ENCODE data around the gene PCNT.

DNA sequence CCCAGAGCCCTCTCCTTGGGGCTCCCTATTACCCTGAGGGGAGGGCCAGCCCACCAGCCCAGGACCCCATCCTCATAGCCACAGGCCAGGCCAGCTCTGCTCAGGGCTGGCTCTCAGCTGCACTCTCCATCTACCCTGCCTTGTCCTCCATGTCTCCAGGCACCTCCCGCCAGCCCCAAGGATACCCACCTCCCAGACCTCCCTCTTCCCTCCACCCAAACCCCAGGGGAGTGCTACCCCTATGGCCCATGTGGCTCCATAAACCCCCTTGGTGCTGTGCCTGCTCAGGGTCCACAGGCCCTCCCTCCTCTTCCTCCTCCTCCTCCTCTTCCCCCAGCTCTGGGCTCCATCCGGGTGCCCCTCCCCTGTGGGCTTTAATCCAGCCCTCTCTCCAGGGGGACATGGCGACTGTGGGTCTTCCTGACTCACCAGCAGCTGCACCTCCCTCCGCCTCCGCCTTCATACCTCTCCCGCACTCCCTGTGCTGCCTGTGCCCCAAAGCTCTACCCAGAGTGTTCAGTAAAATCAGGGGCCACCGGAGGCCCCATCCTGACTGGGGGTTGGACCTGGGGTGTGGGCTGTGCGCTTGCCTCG lies 28.7 kb upstream of the PCNT start:
- TF ChIP-seq, protein P1, sequence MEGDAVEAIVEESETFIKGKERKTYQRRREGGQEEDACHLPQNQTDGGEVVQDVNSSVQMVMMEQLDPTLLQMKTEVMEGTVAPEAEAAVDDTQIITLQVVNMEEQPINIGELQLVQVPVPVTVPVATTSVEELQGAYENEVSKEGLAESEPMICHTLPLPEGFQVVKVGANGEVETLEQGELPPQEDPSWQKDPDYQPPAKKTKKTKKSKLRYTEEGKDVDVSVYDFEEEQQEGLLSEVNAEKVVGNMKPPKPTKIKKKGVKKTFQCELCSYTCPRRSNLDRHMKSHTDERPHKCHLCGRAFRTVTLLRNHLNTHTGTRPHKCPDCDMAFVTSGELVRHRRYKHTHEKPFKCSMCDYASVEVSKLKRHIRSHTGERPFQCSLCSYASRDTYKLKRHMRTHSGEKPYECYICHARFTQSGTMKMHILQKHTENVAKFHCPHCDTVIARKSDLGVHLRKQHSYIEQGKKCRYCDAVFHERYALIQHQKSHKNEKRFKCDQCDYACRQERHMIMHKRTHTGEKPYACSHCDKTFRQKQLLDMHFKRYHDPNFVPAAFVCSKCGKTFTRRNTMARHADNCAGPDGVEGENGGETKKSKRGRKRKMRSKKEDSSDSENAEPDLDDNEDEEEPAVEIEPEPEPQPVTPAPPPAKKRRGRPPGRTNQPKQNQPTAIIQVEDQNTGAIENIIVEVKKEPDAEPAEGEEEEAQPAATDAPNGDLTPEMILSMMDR (IDR thresholded peaks at IDR 0.05; ENCODE audit: insufficient read depth, low read length): no peak
- no peak for TF ChIP-seq POLR2AphosphoS5 (IDR thresholded peaks at IDR 0.05; ENCODE audit: low read depth)
